SK-MEL-5 (cell line): Measurements from ENCODE around the gene NYAP1. TPM values are rescaled to one million over a fixed set of nuclear protein-coding genes. Genes with fewer than 3 reads are reported as not detected.
"Not testable (repeated sequence)": the region's sequence is repeated elsewhere in the genome, so short reads cannot be mapped to it uniquely, and the experiment has no call there.

Source experiments
- DNase-seq: peaks from one replicate; pipeline ENCODE4 v3.0.0-alpha.2; 2016; ENCODE audit warnings: low read depth, low spot score
- in situ Hi-C: cut with HindIII; loops from 2 replicates; pipeline ENCODE4 v1.10.0; 2016; ENCODE audit warnings: low sequenced_read_pairs, high pct_unique_total_duplicates, low pct_unique_long_range_greater_than_20kb
- polyA plus RNA-seq, 2 experiments: library from polyadenylated mRNA; depleted of rRNA; stranded (reverse); fragments of >200 nt; gene quantifications; 2 replicates each; pipeline ENCODE4 v1.2.3, GENCODE V29; 2015
- total RNA-seq: library from RNA; depleted of rRNA; stranded (reverse); fragments of >200 nt; shearing (Covaris generic); gene quantifications from 2 replicates; pipeline ENCODE4 v1.2.3, GENCODE V29; 2014; rRNA removed

Gene NYAP1
- total RNA-seq = 0.53 and 0.61 TPM in 2 replicates
- 0.63 and 0.71 TPM in 2 replicates for polyA plus RNA-seq (2015; cell fraction: cytosol; rRNA removed)
- 1.2 and 2.2 TPM in 2 replicates for polyA plus RNA-seq (2015; cell fraction: nucleus; rRNA removed)

DNA sequence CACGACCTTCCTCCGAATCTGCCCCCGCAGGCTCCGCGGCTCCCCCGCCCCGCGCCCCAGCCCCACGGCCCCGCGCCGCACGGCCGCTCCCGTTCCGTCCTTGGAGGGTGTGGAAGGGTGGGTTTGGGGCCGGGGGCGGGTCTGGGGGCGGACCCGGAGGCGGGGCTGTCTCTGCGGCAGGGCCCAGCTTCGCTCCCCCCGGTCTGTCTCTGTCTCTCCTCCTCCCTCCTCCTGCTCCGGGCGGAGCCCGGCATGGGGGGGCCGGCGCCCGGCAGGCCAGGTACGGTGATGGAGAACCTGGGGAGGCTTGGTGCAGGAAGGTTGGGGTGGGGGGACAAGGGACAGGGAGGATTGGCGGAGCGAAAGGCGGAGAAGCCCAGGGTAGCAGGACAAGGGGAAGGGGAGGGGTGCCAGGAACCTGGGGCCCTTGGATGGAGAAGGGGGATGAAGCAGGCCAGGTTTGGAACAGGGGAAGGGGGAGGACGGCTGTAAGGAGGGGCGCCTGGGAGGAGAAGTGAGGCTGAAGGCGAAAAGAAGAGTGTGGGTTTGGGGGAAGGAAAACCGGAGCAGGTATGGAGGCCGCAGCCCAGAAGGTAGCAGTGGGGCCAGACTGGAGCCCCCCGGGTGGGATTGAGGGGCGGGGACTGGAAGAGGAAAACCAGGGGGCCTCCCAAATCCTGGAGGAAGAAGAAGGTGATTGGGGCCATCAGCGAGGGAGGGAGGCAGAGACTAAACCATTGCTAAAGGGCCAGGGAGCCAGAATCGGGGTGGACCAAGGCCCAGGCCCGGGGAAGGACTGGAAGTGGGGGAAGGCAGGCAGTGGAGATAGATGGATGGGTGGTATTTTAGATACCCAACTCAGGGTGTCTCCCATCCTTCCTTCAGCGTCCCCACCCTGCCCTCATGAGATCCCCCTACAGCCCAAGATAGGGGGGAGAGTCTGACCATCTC lies at the start of gene NYAP1:
TSS of gene NYAP1 (plus strand) at position 206 of the 951 bp plus-strand sequence. CDS start 1,385 bp downstream, outside the sequence.
- in situ Hi-C loops = no loop called here
- DNase-seq = peak; percentile 74

- in situ Hi-C loops = no loop called here
- DNase-seq = no peak
These were observed 49.2 kb upstream of the NYAP1 start for GRCh38 chr7:100434297-100435144.

- in situ Hi-C loops = no loop called here
- no peak for DNase-seq
These were observed 48.1 kb upstream of the NYAP1 start for GRCh38 chr7:100435401-100436304.

GRCh38 chr7:100437150-100438100 lies 46.3 kb upstream of the NYAP1 start:
- no peak for DNase-seq
- in situ Hi-C loops = no loop called here

DNA sequence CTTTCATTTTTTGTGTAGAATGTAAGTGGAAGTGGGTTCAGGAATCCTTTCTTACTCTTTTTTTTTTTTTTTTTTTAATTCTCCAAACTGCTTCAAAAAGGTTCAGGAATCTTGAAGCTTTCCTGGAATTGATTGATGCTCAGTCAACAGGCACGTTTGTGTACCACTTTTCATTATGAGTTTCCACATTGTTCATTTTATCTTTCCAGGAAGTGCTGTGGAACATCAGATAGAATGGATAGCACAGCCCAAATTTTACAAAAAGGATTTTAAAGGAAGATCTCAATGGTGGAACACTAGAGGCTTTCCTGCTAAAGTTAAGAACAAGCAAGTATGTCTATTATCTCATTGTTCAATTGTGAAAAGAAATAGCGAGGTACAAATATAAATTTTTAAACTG lies 45.6 kb upstream of the NYAP1 start:
- in situ Hi-C loops = no loop called here
- no peak for DNase-seq

DNA sequence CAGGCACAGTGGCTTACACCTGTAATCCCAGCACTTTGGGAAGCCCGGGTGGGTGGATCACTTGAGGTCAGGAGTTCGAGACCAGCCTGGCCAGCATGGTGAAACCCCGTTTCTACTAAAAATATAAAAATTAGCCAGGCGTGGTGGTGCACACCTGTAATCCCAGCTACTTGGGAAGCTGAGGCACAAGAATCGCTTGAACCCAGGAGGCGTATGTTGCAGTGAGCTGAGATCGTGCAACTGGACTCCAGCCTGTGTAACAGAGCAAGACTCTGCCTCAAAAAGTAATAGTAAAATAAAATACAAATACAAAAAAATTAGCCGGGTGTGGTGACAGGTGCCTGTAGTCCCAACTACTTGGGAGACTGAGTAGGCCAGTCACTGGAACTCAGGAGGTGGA lies 45.0 kb upstream of the NYAP1 start:
- in situ Hi-C loops = not testable (repeated sequence)

GRCh38 chr7:100439244-100439643 lies 44.5 kb upstream of the NYAP1 start:
- in situ Hi-C loops, DNase-seq: not testable (repeated sequence)

More for the DNA sequence above, 45.0 kb upstream of the NYAP1 start:
- not testable (repeated sequence) for DNase-seq

DNA sequence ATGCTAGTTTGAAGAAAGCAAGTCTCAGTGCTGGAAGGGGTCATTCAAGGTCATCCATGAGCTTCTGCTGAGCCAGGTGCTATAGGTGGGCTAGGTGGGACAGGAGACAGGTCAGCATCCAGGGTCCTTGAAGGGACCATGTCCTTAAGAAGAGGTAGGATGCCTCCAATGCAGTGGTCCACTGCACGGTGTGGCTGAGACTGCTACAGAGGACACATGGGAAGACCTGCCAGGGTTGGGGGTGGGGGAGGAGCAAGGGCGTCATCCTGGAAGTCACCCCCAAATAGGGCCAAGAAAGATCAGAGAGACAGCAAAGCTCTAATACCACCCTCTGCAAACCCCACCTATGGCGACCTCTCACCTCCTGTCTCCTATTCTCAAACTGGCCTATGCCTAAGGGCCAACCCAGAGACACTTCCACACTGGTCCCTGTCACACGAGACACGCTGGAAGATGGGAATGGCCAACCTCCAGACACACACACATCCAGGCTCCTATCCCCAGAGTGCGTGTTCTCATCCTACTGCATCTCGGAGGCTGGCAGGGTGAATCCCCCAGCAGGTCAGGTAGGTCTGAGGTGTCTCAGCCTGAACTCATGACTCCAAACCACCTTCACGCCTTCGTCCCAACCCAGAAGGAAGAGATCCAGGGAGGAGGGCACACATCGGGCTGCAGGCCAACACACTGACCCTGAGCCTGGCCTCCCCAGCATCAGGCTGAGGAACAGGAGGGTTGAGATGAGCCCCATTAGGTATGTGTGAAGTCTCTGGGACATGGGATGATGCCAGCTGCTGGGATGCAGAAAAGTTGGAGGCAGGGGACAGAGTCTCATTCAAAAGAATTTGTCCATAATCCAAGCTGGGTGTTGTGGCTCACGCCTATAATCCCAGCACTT lies 41.8 kb upstream of the NYAP1 start:
- no peak for DNase-seq
- in situ Hi-C loops = no loop called here

- DNase-seq = no peak
These were observed 40.5 kb upstream of the NYAP1 start for GRCh38 chr7:100443096-100443840.

GRCh38 chr7:100444311-100445278 lies 39.1 kb upstream of the NYAP1 start:
- in situ Hi-C loops = no loop called here
- no peak for DNase-seq

More at GRCh38 chr7:100443096-100443840, 40.5 kb upstream of the NYAP1 start:
- in situ Hi-C loops = no loop called here

DNA sequence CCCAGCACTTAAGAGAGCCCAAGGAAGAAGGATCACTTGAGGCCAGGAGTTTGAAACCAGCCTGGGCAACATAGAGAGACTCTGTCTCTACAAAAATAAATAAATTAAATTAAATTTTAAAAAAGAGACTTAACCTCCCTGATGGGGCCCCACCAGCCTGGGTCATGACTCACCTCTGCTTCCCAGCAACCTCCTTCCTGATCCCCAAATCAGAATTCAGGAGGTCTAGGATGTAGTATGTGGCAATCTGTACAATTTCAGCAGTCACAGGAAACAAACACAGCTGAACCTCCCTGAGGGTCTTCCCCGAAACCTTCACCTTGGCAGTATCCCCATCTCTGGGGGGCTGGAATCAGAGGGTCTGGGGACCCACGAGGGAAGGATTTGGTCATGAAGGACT lies 37.7 kb upstream of the NYAP1 start:
- in situ Hi-C loops = no loop called here
- DNase-seq = no peak

DNA sequence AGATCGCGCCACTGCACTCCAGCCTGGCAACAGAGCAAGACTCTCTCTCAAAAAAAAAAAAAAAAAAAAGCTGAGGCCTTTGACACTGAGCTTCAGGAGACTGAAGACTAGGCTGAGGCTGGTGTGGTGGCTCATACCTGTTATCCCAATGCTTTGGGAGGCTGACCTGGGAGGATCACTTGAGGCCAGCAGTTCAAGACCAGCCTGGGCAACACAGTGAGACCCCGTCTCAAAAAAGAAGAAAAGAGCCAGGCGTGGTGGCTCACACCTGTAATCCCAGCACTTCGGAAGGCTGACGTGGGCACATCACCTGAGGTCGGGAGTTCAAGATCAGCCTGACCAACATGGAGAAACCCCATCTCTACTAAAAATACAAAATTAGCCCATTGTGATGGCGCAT lies 36.4 kb upstream of the NYAP1 start:
- in situ Hi-C loops = not testable (repeated sequence)

GRCh38 chr7:100449190-100449795 lies 34.4 kb upstream of the NYAP1 start:
- in situ Hi-C loops = no loop called here
- no peak for DNase-seq

More for the DNA sequence above, 36.4 kb upstream of the NYAP1 start:
- DNase-seq = not testable (repeated sequence)
